Measurements from ENCODE around the gene NAP1L1.

Gene NAP1L1

GRCh38 chr12:76012644-76013043 is 71.8 kb downstream of the NAP1L1 start:
- TF ChIP-seq, protein P1, sequence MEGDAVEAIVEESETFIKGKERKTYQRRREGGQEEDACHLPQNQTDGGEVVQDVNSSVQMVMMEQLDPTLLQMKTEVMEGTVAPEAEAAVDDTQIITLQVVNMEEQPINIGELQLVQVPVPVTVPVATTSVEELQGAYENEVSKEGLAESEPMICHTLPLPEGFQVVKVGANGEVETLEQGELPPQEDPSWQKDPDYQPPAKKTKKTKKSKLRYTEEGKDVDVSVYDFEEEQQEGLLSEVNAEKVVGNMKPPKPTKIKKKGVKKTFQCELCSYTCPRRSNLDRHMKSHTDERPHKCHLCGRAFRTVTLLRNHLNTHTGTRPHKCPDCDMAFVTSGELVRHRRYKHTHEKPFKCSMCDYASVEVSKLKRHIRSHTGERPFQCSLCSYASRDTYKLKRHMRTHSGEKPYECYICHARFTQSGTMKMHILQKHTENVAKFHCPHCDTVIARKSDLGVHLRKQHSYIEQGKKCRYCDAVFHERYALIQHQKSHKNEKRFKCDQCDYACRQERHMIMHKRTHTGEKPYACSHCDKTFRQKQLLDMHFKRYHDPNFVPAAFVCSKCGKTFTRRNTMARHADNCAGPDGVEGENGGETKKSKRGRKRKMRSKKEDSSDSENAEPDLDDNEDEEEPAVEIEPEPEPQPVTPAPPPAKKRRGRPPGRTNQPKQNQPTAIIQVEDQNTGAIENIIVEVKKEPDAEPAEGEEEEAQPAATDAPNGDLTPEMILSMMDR (conservative IDR thresholded peaks at IDR 0.05; ENCODE audit: low read depth, low read length): no peak
- DNase-seq (ENCODE audit: low read depth): no peak
- H3K4me3 ChIP-seq (ENCODE audit: low read length): no peak overlapping the region

- H3K4me3 ChIP-seq (ENCODE audit: low read length): no peak overlapping the region
- DNase-seq (ENCODE audit: low read depth): no peak
- TF ChIP-seq, protein P1 (conservative IDR thresholded peaks at IDR 0.05; ENCODE audit: low read depth, low read length): no peak
Observed at GRCh38 chr12:76010732-76011458, 73.6 kb downstream of the NAP1L1 start.

GRCh38 chr12:76008428-76008827 is 76.1 kb downstream of the NAP1L1 start:
- no peak overlapping the region for H3K4me3 ChIP-seq (ENCODE audit: low read length)
- TF ChIP-seq, protein P1 (conservative IDR thresholded peaks at IDR 0.05; ENCODE audit: low read depth, low read length): no peak
- DNase-seq (ENCODE audit: low read depth): no peak

DNA sequence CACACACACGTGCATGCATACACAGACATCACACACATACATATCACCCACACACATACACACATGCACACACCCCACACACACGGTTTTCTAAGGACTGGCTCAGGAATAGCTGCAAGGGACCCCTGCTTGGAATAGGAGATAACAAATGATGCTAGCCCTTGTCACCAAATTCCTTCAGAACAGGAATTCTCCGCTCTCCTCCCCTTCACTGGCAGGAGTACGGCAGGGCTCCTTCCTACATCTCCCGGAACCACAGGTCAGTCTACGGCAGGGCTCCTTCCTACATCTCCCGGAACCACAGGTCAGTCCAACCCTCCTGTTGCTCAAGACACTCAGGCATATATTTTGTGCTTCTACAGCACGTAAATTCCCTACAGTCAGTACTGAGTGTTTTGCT is 76.8 kb downstream of the NAP1L1 start:
- no peak overlapping the region for H3K4me3 ChIP-seq (ENCODE audit: low read length)
- TF ChIP-seq, protein P1 (conservative IDR thresholded peaks at IDR 0.05; ENCODE audit: low read depth, low read length): no peak
- DNase-seq (ENCODE audit: low read depth): no peak

DNA sequence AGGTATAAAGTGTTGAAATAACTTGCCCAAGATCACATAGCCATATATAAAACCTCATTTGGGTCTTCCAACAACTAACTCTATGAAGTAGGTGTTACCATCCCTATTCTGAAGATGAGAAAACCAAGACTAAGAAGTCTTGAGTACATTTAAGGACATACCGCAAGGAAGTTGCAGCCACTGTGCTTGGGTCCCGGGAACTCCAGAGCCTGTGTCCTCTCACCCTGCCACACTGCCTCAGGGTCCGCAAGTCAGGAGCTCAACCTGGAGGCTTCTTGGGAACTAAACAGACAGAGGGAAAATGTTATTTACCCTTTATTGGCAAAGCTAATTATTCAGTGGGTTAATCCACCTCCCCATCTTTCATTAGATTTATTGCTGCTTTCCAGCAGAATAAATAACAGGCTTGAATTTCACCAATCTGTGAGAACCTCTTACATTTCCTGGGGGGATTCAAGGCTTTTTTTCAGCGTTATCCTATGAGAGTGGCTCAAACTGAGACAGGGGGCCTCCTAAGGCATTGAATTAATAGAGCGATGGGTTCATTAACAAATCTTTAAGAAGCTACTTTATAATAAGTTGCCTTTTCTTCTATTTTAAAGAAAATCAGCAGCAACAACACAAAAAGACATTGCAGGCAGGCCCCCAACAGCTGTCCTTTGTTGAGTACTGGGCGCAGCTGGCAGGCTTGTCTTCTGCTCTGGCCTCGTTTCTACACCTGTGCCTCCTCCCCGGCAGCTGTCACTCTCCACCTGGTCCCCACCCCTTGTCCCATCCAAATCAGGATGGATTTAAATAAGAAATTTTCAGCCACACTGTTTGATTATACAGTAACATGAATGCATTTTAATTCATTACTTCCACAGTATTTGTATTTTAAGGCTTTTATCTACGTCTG is 78.2 kb downstream of the NAP1L1 start:
- TF ChIP-seq, protein P1 (conservative IDR thresholded peaks at IDR 0.05; ENCODE audit: low read depth, low read length): no peak
- H3K4me3 ChIP-seq (ENCODE audit: low read length): no peak overlapping the region
- DNase-seq (ENCODE audit: low read depth): no peak

GRCh38 chr12:76003355-76003638 is 81.2 kb downstream of the NAP1L1 start:
- H3K4me3 ChIP-seq (ENCODE audit: low read length): no peak overlapping the region
- no peak for DNase-seq (ENCODE audit: low read depth)
- TF ChIP-seq, protein P1 (conservative IDR thresholded peaks at IDR 0.05; ENCODE audit: low read depth, low read length): no peak

Measured in retinal pigment epithelial cell (primary cell).